ENCODE data around the gene CXCR5. TPM values are rescaled to one million over a fixed set of nuclear protein-coding genes. Genes with fewer than 3 reads are reported as not detected.
A peak's percentile ranks its signal among the peaks of the same experiment; 100 is the strongest.

The CXCR5 gene
- total RNA-seq, 4 donors from 2014 or later: 2.5 to 4.1 TPM; not detected in 2

DNA sequence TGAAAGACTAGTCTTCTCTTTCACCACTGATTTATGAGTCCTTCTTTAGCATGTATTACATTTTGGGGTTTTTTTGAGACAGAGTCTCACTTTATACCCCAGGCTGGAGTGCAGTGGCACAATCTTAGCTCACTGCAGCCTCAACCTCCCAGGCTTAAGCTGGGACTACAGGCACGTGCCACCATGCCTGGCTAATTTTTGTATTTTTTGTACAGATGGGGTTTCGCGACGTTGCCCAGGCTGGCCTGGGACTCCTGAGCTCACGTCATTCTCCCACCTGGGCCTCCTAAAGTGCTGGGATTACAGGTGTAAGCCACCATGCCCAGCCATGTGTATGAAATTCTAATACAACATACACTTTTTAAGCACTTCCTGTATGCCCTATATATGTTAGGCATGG, 26.3 kb upstream of the CXCR5 start:
- no peaks in the 10 kb centered on the region for H3K36me3 ChIP-seq
- WGBS, 2 donors (ENCODE audit: low coverage in 1 of 2): 80% methylated on average over 5 of the region's 5 CpGs; no CpG with 5 or more reads in 1 of the 2 donors
- TF ChIP-seq POLR2A (IDR thresholded peaks at IDR 0.05) (no peak), POLR2AphosphoS5 (IDR thresholded peaks at IDR 0.05) (no peak), EP300 (IDR thresholded peaks at IDR 0.05; ENCODE audit: low read depth) (no peak)
- TF ChIP-seq, protein P1, sequence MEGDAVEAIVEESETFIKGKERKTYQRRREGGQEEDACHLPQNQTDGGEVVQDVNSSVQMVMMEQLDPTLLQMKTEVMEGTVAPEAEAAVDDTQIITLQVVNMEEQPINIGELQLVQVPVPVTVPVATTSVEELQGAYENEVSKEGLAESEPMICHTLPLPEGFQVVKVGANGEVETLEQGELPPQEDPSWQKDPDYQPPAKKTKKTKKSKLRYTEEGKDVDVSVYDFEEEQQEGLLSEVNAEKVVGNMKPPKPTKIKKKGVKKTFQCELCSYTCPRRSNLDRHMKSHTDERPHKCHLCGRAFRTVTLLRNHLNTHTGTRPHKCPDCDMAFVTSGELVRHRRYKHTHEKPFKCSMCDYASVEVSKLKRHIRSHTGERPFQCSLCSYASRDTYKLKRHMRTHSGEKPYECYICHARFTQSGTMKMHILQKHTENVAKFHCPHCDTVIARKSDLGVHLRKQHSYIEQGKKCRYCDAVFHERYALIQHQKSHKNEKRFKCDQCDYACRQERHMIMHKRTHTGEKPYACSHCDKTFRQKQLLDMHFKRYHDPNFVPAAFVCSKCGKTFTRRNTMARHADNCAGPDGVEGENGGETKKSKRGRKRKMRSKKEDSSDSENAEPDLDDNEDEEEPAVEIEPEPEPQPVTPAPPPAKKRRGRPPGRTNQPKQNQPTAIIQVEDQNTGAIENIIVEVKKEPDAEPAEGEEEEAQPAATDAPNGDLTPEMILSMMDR (IDR thresholded peaks at IDR 0.05): no peak
- no peak for DNase-seq
- H3K27ac ChIP-seq: no peak overlapping the region
- no peaks in the 10 kb centered on the region for H3K27me3 ChIP-seq
- no peak overlapping the region for H3K4me3 ChIP-seq
- H3K9me3 ChIP-seq: no peaks in the 10 kb centered on the region
- in situ Hi-C loops (cut with MboI; ENCODE audit: low pct_ligation_motif_present in 1 of 4, low pct_unique_long_range_greater_than_20kb in 1 of 4, low sequenced_read_pairs in 3 of 4) (no loop called here), intact Hi-C loops (cut with DNase I; ENCODE audit: low total_unique reads) (no loop called here)
- no peaks in the 10 kb centered on the region for H3K4me1 ChIP-seq

- H3K4me3 ChIP-seq: no peak overlapping the region
- no peak overlapping the region for H3K27ac ChIP-seq
- no peak for DNase-seq
- intact Hi-C loops (cut with DNase I; ENCODE audit: low total_unique reads): no loop called here
- H3K4me1 ChIP-seq: no peaks in the 10 kb centered on the region
- 76 to 85% methylated on average over 3 to 4 of the region's 4 CpGs for WGBS, 2 donors (ENCODE audit: low coverage in 1 of 2)
- no peak for TF ChIP-seq EP300 (IDR thresholded peaks at IDR 0.05; ENCODE audit: low read depth)
- no peaks in the 10 kb centered on the region for H3K9me3 ChIP-seq
- no peaks in the 10 kb centered on the region for H3K36me3 ChIP-seq
- no peaks in the 10 kb centered on the region for H3K27me3 ChIP-seq
- in situ Hi-C loops (cut with MboI; ENCODE audit: low pct_ligation_motif_present in 1 of 4, low pct_unique_long_range_greater_than_20kb in 1 of 4, low sequenced_read_pairs in 3 of 4): no loop called here
Measured at GRCh38 chr11:118859973-118860372, 23.7 kb upstream of the CXCR5 start.

- no peak for TF ChIP-seq POLR2AphosphoS5 (IDR thresholded peaks at IDR 0.05)
- TF ChIP-seq POLR2A (IDR thresholded peaks at IDR 0.05): no peak
- TF ChIP-seq EP300 (IDR thresholded peaks at IDR 0.05; ENCODE audit: low read depth): no peak
- TF ChIP-seq, protein P1 (IDR thresholded peaks at IDR 0.05): no peak
- Histone ChIP-seq H3K9me3 (no peaks in the 10 kb centered on the region), H3K27ac (no peak overlapping the region), H3K4me3 (no peak overlapping the region), H3K27me3 (no peaks in the 10 kb centered on the region), H3K36me3 (no peaks in the 10 kb centered on the region), H3K4me1 (peaks cover 7 to 14% (median 8%) of the 10 kb centered on the region in 4 donors)
- WGBS, 2 donors (ENCODE audit: low coverage in 1 of 2): 60 to 74% methylated on average over 1 to 2 of the region's 2 CpGs
- DNase-seq: no peak
- intact Hi-C loops (cut with DNase I; ENCODE audit: low total_unique reads): no loop called here
- in situ Hi-C loops (cut with MboI; ENCODE audit: low pct_ligation_motif_present in 1 of 4, low pct_unique_long_range_greater_than_20kb in 1 of 4, low sequenced_read_pairs in 3 of 4): no loop called here
Measured at GRCh38 chr11:118868659-118869058, 15.0 kb upstream of the CXCR5 start.

GRCh38 chr11:118870396-118871343, 13.0 kb upstream of the CXCR5 start:
- intact Hi-C loops (cut with DNase I; ENCODE audit: low total_unique reads): no loop called here

More at GRCh38 chr11:118870396-118871343, 13.0 kb upstream of the CXCR5 start:
- no peaks in the 10 kb centered on the region for H3K36me3 ChIP-seq
- 44 to 54% methylated on average over 4 to 14 of the region's 14 CpGs for WGBS, 2 donors (ENCODE audit: low coverage in 1 of 2)
- no peaks in the 10 kb centered on the region for H3K9me3 ChIP-seq
- H3K27ac ChIP-seq: peak overlapping the region; percentile 54 to 84 (median 80)
- DNase-seq: peak; percentile 28
- peaks cover 7 to 14% (median 8%) of the 10 kb centered on the region in 4 donors for H3K4me1 ChIP-seq
- in situ Hi-C loops (cut with MboI; ENCODE audit: low pct_ligation_motif_present in 1 of 4, low pct_unique_long_range_greater_than_20kb in 1 of 4, low sequenced_read_pairs in 3 of 4): no loop called here
- peak overlapping the region in 1 of 4 donors; percentile 14 for H3K4me3 ChIP-seq
- TF ChIP-seq, protein P1 (IDR thresholded peaks at IDR 0.05): peak in 1 of 5 experiments; percentile 11
- no peak for TF ChIP-seq POLR2AphosphoS5 (IDR thresholded peaks at IDR 0.05)
- H3K27me3 ChIP-seq: no peaks in the 10 kb centered on the region
